ENCODE measurements around the gene WWC2.
"Not testable (repeated sequence)": the region's sequence is repeated elsewhere in the genome, so short reads cannot be mapped to it uniquely, and the experiment has no call there.

WWC2 gene

DNA sequence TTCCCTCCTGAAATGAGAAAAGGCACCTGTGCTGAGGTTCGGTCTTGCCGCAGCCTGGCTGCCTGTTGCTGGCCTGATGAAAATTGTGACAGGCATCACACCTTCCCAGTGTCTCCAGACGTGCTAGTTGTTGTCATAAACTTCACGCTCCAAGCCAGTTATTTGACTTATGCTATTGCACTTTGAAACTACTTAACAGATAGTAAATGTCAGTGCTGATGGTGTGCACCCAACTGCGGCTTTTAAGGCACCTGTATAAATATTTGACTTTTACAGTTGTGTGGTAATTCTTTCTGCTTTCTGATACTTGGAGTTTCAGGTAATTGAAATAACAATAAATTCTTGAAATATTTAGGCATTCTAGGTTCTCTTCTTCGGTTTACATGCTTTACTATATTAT is 1.8 kb downstream of the WWC2 start:
- no peak for DNase-seq

DNA sequence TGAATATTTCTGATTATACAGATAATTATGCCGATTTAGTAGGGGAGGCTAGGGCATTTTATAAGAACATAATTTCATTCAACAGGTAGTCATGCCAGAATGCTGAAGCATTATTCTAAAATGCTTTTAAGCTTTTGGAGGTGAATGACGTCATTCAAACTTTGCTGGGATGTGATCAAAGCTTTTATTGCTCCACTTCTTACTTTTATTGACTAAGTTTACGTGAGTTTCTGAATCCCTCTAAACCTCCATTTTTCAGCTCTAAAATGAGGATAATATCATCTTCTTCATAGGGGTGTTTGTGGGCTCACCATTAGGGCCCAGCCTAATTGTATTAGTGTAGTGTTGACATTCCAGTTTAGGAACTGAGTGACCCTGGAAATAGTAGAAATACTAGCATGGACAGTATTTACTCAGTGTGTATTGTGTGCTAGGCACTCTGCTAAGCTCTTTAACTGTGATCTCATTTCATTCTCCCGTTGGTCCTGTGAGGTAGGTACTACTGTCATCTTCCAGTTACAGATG is 3.0 kb downstream of the WWC2 start:
- DNase-seq, result no peak

DNA sequence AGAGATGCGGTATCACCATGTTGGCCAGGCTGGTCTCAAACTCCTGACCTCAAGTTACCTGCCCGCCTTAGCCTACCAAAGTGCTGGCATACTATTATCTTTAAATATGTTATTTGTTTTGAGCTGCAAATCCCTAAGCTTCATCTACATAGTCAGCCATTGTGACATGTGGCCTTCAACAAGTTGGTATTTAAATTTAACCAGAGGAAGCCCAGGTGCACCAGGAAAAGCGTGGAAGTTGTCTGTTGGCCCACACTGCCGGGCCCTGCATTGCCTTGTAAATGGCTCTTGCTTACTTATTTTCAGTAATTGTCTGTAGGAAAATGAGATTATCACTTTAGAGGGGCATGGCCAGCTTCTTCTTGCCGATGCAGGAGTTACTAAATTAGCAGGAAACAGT is 6.0 kb downstream of the WWC2 start:
- no peak for DNase-seq

DNA sequence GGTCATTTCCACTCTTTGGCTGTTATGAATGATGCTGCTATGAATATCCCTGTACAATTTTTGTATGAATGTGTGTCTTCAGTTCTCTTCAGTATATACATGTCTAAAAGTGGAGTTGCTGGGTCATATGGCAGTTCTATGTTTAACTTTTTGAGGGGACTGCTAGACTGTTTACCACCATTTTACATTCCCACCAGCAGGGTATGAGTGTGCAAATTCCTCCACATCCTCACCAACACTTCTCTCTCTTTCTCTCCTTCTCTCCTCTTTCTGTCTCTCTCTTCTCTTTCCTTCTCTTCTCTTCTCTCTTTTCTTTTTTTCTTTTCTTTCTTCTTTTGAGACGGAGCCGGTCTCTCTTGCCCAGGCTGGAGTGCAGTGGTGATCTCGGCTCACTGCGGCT is 7.8 kb downstream of the WWC2 start:
- no peak for DNase-seq

DNA sequence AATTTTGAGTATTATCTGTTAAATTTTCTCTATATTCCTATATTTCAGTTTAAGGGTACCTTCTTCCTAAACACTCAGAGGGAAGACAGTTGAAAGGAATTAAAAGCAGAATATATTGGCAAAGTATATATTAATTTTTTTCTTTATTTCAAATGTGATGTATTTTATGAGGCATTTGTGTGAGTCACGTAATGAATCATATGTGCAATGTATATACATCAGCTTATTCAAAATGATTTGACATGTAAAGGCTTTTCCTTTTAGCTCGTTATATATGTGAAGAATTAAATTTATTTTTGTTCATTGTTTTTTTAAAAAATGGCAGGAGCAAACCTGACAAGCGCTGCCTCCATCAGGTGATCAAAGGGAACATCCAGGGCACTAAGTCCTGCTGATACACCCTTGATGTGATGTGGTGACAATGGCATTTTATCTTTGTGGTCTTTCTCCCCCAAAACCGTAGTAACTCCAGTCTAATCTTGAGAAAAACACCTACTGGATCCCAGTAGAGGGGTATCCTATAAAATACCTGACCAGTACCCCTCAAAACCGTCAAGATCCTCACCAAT is 8.9 kb downstream of the WWC2 start:
- DNase-seq, result no peak

DNA sequence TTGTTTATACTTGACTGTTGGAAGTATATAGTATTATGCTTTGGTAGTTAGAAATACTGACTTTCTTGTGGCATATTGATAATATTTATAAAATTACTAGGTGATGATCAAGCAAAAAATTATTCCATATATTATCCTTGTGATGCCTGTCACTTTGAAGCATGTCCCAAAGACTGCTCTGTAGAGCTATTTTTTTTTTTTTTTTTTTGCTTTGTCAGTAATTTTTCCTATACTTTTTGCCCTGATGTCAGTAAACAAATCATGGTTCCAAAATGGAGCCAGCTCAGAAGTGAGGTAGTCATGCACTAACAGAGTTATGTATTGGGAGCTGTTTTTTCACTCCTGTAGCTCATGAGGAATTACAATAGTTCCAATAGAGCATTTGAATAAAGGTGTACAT is 11.2 kb downstream of the WWC2 start:
- DNase-seq, result no peak

DNA sequence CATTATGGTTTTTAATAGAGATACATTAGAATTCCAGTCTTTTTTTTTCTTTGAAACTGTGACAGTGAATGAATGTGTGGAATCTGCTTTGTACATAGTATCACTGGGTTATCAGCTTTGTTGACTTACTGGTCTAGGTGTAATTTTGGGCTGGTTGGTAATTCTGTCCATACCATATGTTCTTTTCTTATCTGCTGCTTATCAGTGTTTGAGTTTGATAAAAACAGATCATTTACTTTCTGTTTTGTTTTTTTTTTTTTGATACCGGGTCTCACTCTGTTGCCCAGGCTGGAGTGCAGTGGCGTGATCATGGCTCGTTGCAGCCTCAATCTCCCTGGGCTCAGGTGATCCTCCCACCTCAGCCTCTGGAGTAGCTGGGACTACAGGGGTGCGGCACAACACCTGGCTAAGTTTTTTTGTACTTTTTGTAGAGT is 12.4 kb downstream of the WWC2 start:
- no peak for DNase-seq

DNA sequence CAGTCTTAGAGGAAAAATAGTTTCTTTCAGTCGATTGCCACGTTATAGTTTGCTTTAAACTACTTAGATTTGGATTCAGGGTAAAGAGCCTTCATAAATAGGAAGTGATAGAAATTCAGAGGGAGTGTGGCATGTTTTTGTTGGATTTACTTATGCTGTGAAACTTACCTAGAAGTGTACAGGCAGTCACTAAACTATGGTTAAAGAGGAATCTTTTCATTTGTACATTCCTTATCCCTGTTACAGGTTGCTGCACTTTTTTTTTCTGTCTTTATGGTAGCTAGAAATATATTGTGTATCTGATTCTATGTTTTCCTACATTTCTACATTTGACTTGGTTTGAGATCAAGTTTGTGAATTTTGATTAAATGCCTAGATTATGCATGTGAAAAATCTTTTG is 19.1 kb downstream of the WWC2 start:
- no peak for DNase-seq

DNA sequence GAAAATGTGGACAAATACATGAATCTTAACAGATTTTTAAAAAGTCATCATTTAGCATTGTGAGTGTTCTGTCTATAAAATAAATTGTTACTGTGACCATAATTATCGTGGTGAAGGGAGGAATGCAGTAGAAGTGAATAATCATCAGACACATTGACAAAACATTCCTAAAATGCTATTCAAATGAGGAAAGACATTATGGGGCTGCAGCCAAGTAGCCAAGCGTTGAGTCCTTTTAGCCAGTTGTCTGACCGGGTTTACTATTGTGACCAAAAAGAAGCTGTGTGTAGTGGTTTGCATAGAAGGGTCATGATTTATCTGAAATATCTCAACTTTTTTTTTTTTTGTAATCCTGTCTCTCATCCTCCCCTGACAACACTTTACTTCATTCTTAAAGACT is 19.5 kb downstream of the WWC2 start:
- no peak for DNase-seq

DNA sequence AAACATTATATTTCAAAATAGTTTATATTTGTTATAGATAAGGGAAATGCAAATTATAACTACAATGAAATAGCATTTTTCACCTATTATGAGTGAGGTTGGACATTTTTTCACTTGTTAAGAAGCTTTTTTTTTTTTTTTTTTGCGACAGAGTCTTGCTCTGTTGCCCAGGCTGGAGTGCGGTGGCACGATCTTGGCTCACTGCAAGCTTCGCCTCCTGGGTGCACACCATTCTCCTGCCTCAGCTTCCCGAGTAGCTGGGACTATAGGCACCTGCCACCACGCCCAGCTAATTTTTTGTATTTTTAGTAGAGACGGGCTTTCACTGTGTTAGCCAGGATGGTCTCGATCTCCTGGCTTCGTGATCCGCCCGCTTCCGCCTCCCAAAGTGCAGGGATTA is 22.6 kb downstream of the WWC2 start:
- DNase-seq, result not testable (repeated sequence)

DNA sequence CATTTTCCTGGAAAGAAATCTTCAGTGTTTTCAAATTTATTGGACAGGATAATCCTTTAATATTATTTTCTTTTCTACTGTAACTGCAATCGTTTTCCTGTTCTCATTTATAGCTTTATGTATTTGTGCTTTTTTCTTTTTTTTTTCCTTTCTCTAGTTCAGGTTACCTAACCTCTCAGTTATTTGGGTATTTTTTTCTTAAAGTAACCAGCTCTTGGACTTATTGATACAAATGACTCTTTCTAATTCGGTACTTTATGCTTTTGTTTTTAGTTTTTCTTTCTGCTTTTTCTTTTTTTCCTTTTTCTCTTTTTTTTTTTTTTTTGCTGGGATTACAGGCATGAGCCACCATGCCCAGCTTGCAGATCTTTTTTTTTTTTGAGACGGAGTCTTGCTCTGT is 25.2 kb downstream of the WWC2 start:
- no peak for DNase-seq

DNA sequence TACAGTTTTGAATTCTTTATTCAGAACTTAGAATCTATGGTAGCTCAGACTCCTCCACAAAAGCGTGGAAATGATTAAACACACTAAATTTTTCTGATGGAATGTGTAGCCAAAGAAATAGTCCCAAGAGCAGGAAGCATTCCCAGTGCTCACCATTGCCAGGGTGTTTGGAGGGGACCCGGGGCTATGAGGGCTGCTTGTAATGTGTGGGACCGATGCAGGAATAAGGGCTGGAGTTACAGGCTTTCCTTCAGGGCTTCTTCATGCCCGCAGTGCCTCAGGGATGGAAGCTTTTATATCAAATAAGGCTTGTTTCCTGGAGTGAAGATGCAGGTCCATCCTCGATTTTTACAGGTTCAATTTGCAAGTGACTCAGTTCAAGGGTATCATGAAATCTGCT is 25.8 kb downstream of the WWC2 start:
- DNase-seq, result no peak

DNA sequence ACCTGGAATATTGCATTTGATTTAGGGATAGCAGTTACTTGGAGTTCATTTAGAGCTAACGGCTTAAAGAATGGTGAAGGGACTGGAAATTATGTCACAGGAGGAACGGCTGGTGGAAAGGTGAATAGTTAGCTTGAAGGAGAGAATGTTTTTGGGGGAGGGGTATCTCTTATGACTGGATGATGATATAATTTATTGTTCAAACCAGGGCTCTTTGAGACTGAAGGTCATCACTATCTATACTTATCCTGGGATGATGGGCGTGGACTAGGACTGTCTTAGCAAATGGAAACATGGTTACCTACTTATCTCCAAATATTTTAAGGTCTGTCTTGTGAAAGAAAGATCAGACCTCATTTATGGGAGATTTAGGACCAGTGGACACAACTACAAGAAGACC is 30.1 kb downstream of the WWC2 start:
- DNase-seq, result no peak

DNA sequence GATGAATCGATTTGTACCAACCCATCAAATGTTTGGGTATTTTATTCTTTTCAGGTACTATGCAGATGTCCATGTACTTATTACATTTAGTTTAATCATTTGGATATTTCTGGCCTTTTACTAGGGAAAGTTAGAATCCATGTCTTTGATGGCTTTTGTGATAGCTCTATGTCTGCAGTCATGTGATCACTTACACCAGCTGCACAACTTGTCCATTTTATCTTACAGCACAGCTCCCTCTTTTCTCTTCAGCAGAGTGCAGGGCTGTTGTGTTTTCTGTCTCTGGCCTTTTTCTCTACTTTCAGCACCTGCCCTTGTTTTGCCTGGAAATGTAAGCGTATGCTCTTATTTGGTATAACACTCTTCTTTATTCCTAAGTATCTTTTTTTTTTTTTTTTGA is 30.6 kb downstream of the WWC2 start:
- no peak for DNase-seq

DNA sequence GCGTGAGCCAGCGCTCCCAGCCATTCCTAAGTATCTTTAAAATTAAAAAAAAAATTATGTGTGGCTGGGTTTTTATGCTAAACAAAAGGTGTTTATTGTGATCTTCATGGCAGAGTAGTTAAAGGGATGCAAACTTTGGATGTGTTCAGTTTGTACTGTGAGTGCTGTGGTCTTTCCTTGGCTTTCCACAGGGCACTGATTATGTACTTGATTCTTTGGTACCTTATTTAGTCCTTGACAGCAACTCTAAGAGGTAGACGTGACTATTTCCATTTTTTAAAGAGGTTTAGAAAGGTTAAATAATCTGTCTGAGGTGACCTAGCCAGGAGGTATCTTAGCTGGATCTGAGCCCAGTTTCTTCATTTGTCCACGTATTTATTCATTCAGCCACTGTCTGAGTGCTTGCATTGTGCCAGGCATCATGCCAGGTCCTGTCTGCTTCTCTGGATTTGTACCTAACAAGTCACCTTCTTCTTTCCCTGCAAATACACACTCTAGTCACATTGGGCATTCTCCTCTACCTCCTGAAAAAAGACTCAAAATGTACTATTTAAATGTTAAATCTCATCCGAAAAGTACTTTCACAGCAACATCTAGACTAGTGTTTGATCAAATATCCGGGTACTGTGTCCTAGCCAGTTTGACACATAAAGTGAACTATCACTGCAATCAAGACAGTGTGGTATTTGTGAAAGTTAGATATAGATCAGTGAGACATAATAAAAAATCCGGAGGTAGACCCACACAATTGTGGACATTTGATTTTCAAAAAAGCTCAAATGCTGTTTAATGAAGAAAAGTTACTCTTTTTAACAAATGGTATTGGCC is 31.5 kb downstream of the WWC2 start:
- no peak for DNase-seq

DNA sequence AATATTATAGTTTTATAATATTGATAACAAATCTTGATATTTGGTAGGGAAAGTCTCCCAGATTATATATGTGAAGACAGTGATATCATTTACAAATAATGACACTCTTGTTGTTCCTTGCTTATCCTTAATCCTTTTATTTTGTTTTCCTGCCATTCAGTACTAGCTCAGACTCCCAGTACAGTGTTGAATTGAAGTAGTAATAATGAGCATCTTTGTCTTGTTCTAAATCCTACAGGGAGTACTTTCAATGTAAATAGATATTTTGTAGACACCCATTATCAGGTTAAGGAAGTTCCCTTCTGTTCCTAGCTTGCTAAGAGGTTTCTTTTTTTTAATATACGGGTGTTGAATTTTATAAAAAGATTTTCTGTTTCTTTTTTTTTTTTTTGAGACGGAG is 33.0 kb downstream of the WWC2 start:
- no peak for DNase-seq

DNA sequence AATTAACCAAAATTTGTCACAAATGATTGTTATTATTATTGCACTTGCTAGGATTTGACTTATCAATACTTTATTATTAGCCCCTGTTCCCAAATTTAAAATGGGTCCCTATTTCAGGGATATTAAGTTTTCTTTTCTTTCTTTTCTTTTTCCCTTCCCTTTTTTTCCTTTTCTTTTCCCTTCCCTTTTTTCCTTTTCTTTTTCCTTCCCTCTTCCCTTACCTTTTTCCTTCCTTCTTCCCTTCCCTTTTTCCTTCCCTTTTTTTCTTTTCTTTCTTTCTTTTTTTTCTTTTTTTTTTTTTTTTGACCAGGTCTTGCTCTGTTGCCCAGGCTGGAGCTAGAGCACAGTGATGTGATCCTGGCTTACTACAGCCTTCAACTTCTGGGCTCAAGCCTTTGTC is 33.8 kb downstream of the WWC2 start:
- DNase-seq, result no peak

DNA sequence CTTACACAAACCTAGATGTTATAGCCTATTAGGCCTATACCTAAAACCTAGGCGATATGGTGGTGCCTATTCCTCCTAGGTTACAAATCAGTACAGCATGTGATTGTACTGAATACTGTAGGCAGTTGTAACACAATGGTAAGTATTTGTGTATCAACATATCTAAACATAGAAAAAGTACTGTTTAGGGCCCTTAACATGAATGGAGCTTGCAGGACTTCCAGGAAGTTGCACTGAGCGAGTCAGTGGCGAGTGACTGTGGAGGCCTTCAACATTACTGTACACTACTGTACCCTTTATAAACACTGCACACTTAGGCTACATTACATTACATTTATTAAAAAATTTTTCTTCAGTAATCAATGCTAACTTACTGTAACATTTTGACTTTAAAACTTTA is 37.8 kb downstream of the WWC2 start:
- DNase-seq, result no peak

DNA sequence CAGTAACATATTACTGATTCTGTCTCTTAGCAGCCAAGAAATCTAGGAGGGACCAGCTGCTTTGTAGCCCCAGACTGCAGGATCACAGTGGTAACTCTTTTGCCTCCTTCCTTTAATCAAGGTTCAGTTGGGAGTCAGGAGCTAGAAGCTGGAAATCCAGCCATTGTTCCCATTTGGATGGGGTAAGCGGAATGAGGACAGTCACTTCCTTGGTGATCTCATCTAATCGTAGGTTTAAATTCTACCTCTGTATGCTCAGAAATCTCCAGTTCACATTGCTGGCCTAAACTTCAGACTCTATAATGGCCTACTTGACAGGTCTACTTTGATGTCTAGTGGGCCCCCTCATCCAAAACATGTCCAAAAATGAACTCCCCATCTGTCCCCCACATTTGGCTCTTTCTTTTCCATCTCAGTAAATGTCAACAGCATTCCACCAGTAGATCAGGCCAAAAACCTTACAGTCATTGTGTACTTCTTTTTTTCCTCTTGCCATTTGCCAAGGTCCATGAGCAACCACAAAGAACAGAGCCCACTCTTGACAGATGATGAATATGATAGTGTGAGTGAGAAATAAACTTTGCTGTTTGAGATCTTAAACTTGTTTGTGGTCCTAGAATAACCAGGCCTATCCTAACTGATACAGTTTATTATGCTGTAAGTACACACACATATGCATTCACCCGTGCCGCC is 40.1 kb downstream of the WWC2 start:
- DNase-seq, result no peak

DNA sequence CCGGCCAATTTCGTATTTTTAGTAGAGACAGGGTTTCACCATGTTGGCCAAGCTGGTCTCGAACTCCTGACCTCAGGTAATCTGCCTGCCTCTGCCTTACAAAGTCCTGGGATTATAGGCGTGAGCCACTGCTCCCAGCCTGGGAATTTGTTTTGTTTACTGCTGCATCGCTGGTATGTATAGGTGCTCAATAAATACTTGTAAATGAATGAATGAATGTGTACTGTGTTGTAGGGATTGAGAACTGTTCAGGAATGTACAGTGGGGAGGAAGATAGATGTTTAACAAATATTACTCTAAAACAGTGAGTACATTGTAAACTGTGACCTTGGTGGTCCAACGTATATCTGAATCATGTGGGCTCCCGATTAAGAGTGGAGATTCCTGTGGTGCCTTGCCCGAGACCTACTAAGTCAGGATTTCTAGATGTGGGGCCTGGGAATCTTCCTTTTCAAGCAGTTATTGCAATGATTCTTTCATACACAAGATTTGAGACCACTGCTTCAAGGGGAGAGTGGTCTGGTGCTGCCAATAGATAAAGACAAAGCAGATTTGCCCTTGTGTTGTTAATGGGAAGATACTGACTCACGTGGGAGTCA is 41.0 kb downstream of the WWC2 start:
- no peak for DNase-seq

DNA sequence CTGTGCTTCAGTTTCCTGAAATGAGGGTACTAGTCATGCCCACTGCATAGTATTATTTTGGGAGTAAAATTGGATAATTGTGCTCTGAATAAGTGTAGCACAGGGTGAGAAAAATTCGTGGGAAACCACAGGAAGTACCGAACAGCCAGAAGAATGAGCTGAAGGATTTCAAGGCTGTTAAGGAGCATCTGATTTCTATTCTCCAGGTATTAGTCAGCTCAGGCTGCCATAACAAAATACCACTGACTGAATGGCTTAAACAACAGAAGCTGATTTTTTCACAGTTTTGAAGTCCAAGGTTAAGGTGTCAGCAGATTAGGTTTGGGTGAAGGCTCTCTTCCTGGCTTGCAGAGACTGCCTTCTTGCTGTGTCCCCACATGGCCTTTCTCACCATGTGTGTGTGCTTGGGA is 41.9 kb downstream of the WWC2 start:
- DNase-seq, result no peak

DNA sequence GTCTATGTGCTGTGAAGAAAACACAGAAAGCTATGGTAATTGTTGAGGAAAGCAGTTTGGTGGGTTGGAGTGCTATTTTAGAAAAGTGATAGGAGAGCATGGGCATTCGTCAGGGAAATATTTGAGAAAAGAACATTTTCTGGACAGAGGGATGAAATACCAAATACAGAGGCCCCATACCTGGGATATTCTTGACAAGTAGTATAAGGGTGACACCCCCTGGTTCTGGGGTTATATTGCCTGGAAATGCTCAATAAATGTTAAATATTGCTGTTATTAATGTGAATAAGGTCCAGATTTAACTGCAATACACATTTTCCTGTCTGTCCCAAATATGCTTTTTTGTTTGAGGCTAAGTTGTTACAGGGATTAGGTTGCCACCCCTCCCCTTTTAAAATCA is 42.9 kb downstream of the WWC2 start:
- DNase-seq, result no peak

Data from suppressor macrophage treated with lipopolysaccharide for 4 hours (primary cell).